GM18520 (cell line): ENCODE results near the gene LTA.

Experiments
- ATAC-seq: cut with Tn5 transposase; IDR thresholded peaks from one replicate; pipeline ENCODE4 v1.9.1; 2021; ENCODE audit not compliant: unreplicated experiment

The LTA gene

GRCh38 chr6:31569861-31570536 is 2.1 kb upstream of the LTA start:
- no peak for ATAC-seq

GRCh38 chr6:31573239-31574105 is 1.4 kb downstream of the LTA start:
- ATAC-seq, result no peak

GRCh38 chr6:31574106-31575061 is 2.3 kb downstream of the LTA start:
- ATAC-seq, result no peak

- ATAC-seq, result no peak
Observed at GRCh38 chr6:31575335-31575901, 3.3 kb downstream of the LTA start, which contains the start of gene TNF. TNF (plus strand) TSS chr6:31575565; CDS start chr6:31575742, 177 bp downstream.

- no peak for ATAC-seq
Observed at GRCh38 chr6:31575952-31576685, 4.0 kb downstream of the LTA start.

- ATAC-seq, result no peak
Observed at GRCh38 chr6:31576897-31577578, 4.9 kb downstream of the LTA start.

- no peak for ATAC-seq
Observed at GRCh38 chr6:31577579-31577966, 5.5 kb downstream of the LTA start.

- no peak for ATAC-seq
Observed at GRCh38 chr6:31578184-31579118, 6.4 kb downstream of the LTA start.

GRCh38 chr6:31579119-31579505 is 7.0 kb downstream of the LTA start:
- ATAC-seq, result no peak

- ATAC-seq, result no peak
Observed at GRCh38 chr6:31579546-31580437, 7.7 kb downstream of the LTA start.

- ATAC-seq, result no peak
Observed at GRCh38 chr6:31580438-31580740, 8.3 kb downstream of the LTA start.

- ATAC-seq, result peak; percentile 44
Observed at GRCh38 chr6:31580807-31581433, 8.8 kb downstream of the LTA start.

GRCh38 chr6:31581434-31582229 is 9.5 kb downstream of the LTA start:
- ATAC-seq, result no peak

GRCh38 chr6:31582230-31582643 is 10.1 kb downstream of the LTA start, which contains the start of gene LTB:
LTB (minus strand) TSS chr6:31582424; CDS start chr6:31582417, 7 bp downstream.
- ATAC-seq, result no peak

GRCh38 chr6:31585491-31585890 is 13.4 kb downstream of the LTA start:
- no peak for ATAC-seq

GRCh38 chr6:31586008-31586407 is 13.9 kb downstream of the LTA start, which contains the start of gene LST1:
LST1 (plus strand) TSS chr6:31586277; CDS start chr6:31587300, 1,023 bp downstream.
- ATAC-seq, result no peak
